HCT116 (cell line): ENCODE data around the gene OR5H1. TPM values are rescaled to one million over a fixed set of nuclear protein-coding genes. Genes with fewer than 3 reads are reported as not detected.
A peak's percentile ranks its signal among the peaks of the same experiment; 100 is the strongest.

ENCODE experiments used
- ATAC-seq: fragments of 200-7000 bp; cut with Tn5 transposase; 2 replicates; pipeline ENCODE4 v1.9.1; 2020; ENCODE audit warnings: mild to moderate bottlenecking, moderate library complexity
- BruUV-seq: library from RNA; stranded (reverse); fragments of 400-500 nt; replicated peaks from 2 replicates; lab custom pipeline; 2021; lab: Mats Ljungman, UMichigan
- CTCF ChIA-PET: fragments of 300-600 bp; sonication (Branson Sonifier 250); formaldehyde crosslinking; loops from one replicate; lab custom pipeline; 2021; ENCODE audit warnings: antibody characterized with exemption; lab: Charles Lee
- POLR2A ChIA-PET: fragments of 300-600, 350-600 bp; sonication (Branson Sonifier 250); formaldehyde crosslinking; loops from one replicate; lab custom pipeline; 2021; ENCODE audit warnings: antibody characterized with exemption; lab: Charles Lee
- RAD21 ChIA-PET, 2 experiments: fragments of 300-600 bp; sonication (Branson Sonifier 250); formaldehyde crosslinking; loops; one replicate each; lab custom pipeline; 2023; ENCODE audit warnings: low total read pairs in 2 of 2; ENCODE audit not compliant: uncharacterized antibody in 2 of 2, unreplicated experiment in 2 of 2, low non-redundant PET in 1 of 2; lab: Charles Lee
- DNase-seq: peaks from one replicate; pipeline ENCODE4 v3.0.0-alpha.2; 2010; ENCODE audit warnings: low read depth, low spot score
- H2AFZ ChIP-seq: fragments of 200-600 bp; shearing (Covaris generic), sonication (generic); 2 replicates; pipeline ENCODE4 v1.6.1; 2017; ENCODE audit warnings: low read depth, mixed run types, mixed read lengths, antibody characterized with exemption, low read length; ENCODE audit not compliant: poor library complexity, severe bottlenecking
- H3K27ac ChIP-seq: 2 replicates; pipeline ENCODE4 v1.5.1; 2012; ENCODE audit warnings: low read depth, low read length
- H3K27me3 ChIP-seq: fragments of 200-600 bp; sonication (generic); 2 replicates; pipeline ENCODE4 v1.6.1; 2016; ENCODE audit warnings: mixed run types, low read length, mixed read lengths; ENCODE audit not compliant: insufficient read depth
- H3K36me3 ChIP-seq, 2 experiments: fragments of 200-500 bp in 1 of 2; fragments of 200-600 bp in 1 of 2; sonication (Bioruptor generic) in 1 of 2; sonication (generic) in 1 of 2; 2 replicates each; pipeline versions ENCODE4 v1.5.1 to v1.6.1; 2014 to 2016; ENCODE audit warnings: low read length in 2 of 2, inconsistent platforms in 1 of 2, mixed read lengths in 1 of 2, mixed run types in 1 of 2; ENCODE audit not compliant: insufficient read depth in 2 of 2, control insufficient read depth in 1 of 2
- H3K4me1 ChIP-seq, 2 experiments: fragments of 200-600 bp in 1 of 2; sonication (generic) in 1 of 2; 2 replicates each; pipeline versions ENCODE4 v1.5.1 to v1.6.1; 2012 to 2017; ENCODE audit warnings: low read length in 2 of 2, inconsistent platforms in 1 of 2, mild to moderate bottlenecking in 1 of 2, mixed read lengths in 1 of 2, mixed run types in 1 of 2, moderate library complexity in 1 of 2; ENCODE audit not compliant: insufficient read depth in 2 of 2, control insufficient read depth in 1 of 2
- H3K4me2 ChIP-seq: fragments of 200-600 bp; sonication (generic); 2 replicates; pipeline ENCODE4 v1.6.1; 2017; ENCODE audit warnings: mixed run types, low read length, mixed read lengths
- H3K4me3 ChIP-seq, 2 experiments: fragments of 200-600 bp in 1 of 2; sonication (generic) in 1 of 2; replicated peaks in 1 of 2; 2 replicates each; pipeline ENCODE4 v1.5.1; 2011 to 2016; ENCODE audit warnings: low read length in 2 of 2, control low read depth in 1 of 2, low read depth in 1 of 2, mild to moderate bottlenecking in 1 of 2, mixed read lengths in 1 of 2, mixed run types in 1 of 2
- H3K79me2 ChIP-seq: fragments of 200-600 bp; sonication (generic); 2 replicates; pipeline ENCODE4 v1.6.1; 2017; ENCODE audit warnings: mild to moderate bottlenecking, mixed run types, low read length, moderate library complexity, mixed read lengths; ENCODE audit not compliant: insufficient read depth
- H3K9ac ChIP-seq: fragments of 200-600 bp; sonication (generic); 2 replicates; pipeline ENCODE4 v1.6.1; 2016; ENCODE audit warnings: low read length, mixed read lengths
- H3K9me2 ChIP-seq: fragments of 200-600 bp; sonication (generic), shearing (Covaris generic); 2 replicates; pipeline ENCODE4 v1.6.1; 2017; ENCODE audit warnings: mixed run types, mild to moderate bottlenecking, moderate library complexity; ENCODE audit not compliant: insufficient read depth
- H3K9me3 ChIP-seq, 2 experiments: fragments of 200-500 bp in 1 of 2; fragments of 200-600 bp in 1 of 2; sonication (Bioruptor generic) in 1 of 2; sonication (generic) in 1 of 2; 2 replicates each; pipeline ENCODE4 v1.6.1; 2014 to 2017; ENCODE audit warnings: low read length in 2 of 2, mixed read lengths in 2 of 2, inconsistent platforms in 1 of 2, low read depth in 1 of 2, mild to moderate bottlenecking in 1 of 2, mixed run types in 1 of 2, moderate library complexity in 1 of 2; ENCODE audit not compliant: control insufficient read depth in 1 of 2, insufficient read depth in 1 of 2
- H4K20me1 ChIP-seq: fragments of 200-600 bp; sonication (generic), shearing (Covaris generic); 2 replicates; pipeline ENCODE4 v1.6.1; 2017; ENCODE audit warnings: mixed run types, mild to moderate bottlenecking, moderate library complexity; ENCODE audit not compliant: insufficient read depth
- CBX3 ChIP-seq: IDR thresholded peaks from 2 replicates; pipeline ENCODE4 v1.6.1; 2012; ENCODE audit warnings: low read depth
- CTCF ChIP-seq, 3 experiments: fragments of 200-600 bp in 1 of 3; sonication (generic) in 1 of 3; IDR thresholded peaks in 2 of 3; conservative IDR thresholded peaks in 1 of 3; 2 replicates each; pipeline ENCODE4 v1.5.1; 2012 to 2017; ENCODE audit warnings: low read depth in 2 of 3, low read length in 2 of 3, antibody characterized with exemption in 1 of 3, borderline replicate concordance in 1 of 3, control low read depth in 1 of 3, mild to moderate bottlenecking in 1 of 3, mixed read lengths in 1 of 3, mixed run types in 1 of 3, moderate library complexity in 1 of 3; ENCODE audit not compliant: insufficient read depth in 1 of 3
- EGR1 ChIP-seq: IDR thresholded peaks from 2 replicates; pipeline ENCODE4 v1.6.1; 2012; ENCODE audit warnings: low read depth
- ELF1 ChIP-seq: IDR thresholded peaks from 2 replicates; pipeline ENCODE4 v1.6.1; 2012; ENCODE audit warnings: low read depth, borderline replicate concordance
- FOSL1 ChIP-seq: IDR thresholded peaks from 2 replicates; pipeline ENCODE4 v1.6.1; 2012; ENCODE audit warnings: low read depth
- MAX ChIP-seq: IDR thresholded peaks from 2 replicates; pipeline ENCODE4 v1.6.1; 2012
- POLR2AphosphoS5 ChIP-seq: IDR thresholded peaks from 2 replicates; pipeline ENCODE4 v1.6.1; 2011; ENCODE audit warnings: mild to moderate bottlenecking, low read depth, low read length, moderate library complexity
- REST ChIP-seq: IDR thresholded peaks from 2 replicates; pipeline ENCODE4 v1.6.1; 2012; ENCODE audit warnings: low read depth
- SP1 ChIP-seq: IDR thresholded peaks from 2 replicates; pipeline ENCODE4 v1.6.1; 2012; ENCODE audit warnings: low read depth
- intact Hi-C: fragments of 100-400 bp; cut with micrococcal nuclease; formaldehyde crosslinking; loops from 2 replicates; pipeline ENCODE4 v1.10.0; 2022
- total RNA-seq: library from RNA; stranded (reverse); gene quantifications from one replicate; pipeline ENCODE4 v1.2.1, GENCODE V29; 2021; ENCODE audit not compliant: unreplicated experiment

The OR5H1 gene
- total RNA-seq, 1 experiment from 2014 or later, result not detected

- H4K20me1 ChIP-seq, result no peaks in the 10 kb centered on the region
- no peaks in the 10 kb centered on the region for H3K79me2 ChIP-seq
- 0 out of 2 replicates have a peak, but pooled peaks cover 3% of the 10 kb centered on the region for H3K27me3 ChIP-seq
- H3K27ac ChIP-seq, result no peak overlapping the region
- ATAC-seq (0 out of 2 replicates have a peak, but pooled peaks have one; percentile 40), DNase-seq (no peak)
- H3K4me1 ChIP-seq, result no peaks in the 10 kb centered on the region
- no peaks in the 10 kb centered on the region for H3K36me3 ChIP-seq
- H3K9ac ChIP-seq, result no peak overlapping the region
- no peaks in the 10 kb centered on the region for H3K9me2 ChIP-seq
- H3K4me2 ChIP-seq, result no peak overlapping the region
- BruUV-seq, result no TSS peak
- no peak overlapping the region for H3K4me3 ChIP-seq
- CTCF ChIA-PET, result no interaction called here
- H3K9me3 ChIP-seq, result no peaks in the 10 kb centered on the region
- RAD21 ChIA-PET, result no interaction called here
- POLR2A ChIA-PET, result no interaction called here
- TF ChIP-seq POLR2AphosphoS5, result no peak
- TF ChIP-seq CBX3, result no peak
- no peak for TF ChIP-seq EGR1
- no peak for TF ChIP-seq FOSL1
- no peak for TF ChIP-seq REST
- no peak for TF ChIP-seq CTCF (IDR thresholded peaks at IDR 0.05 in 2 of 3, conservative IDR thresholded peaks at IDR 0.05 in 1 of 3; ENCODE audit: borderline replicate concordance in 1 of 3, insufficient read depth in 1 of 3, low read depth in 2 of 3, low read length in 2 of 3)
- no peak for TF ChIP-seq SP1
- TF ChIP-seq MAX, result no peak
- no peak for TF ChIP-seq ELF1
- TF ChIP-seq, all 23 proteins: peak for 0
- no peak overlapping the region for H2AFZ ChIP-seq
- intact Hi-C loops, result no loop called here
These were observed 16.3 kb upstream of the OR5H1 start for GRCh38 chr3:98114264-98114663.
